Hematopoietic multipotent progenitor cell treated with erythropoietin and hydrocortisone succinate and interleukin-3 and kit ligand, for 15 days (in vitro differentiated cells): ENCODE data around the gene MKNK1.

ENCODE experiments used
- DNase-seq: peaks from one replicate; pipeline ENCODE4 v3.0.0-alpha.2; 2015; ENCODE audit warnings: low spot score

MKNK1 gene

GRCh38 chr1:46522184-46522968 is 81.7 kb downstream of the MKNK1 start:
- DNase-seq: peak; percentile 87

DNA sequence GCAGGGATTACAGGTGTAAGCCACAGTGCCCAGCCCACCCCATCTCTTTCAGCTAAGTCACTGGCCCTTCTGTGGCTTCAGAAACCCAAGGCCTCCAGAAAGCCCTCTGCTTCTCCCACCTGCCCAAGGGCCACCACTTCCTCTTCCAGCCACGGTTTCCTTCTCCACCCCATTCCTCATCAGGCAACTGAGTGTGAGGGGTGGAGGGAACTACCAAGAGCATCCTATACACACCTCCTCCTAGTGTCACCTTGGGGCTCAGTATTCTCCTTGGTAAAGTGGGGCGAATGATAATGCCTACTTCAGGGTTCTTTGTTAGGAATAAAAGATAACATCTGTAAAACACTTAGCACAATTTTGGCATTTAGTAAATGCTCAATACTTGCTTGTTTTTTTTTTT is 82.7 kb downstream of the MKNK1 start:
- DNase-seq: no peak

DNA sequence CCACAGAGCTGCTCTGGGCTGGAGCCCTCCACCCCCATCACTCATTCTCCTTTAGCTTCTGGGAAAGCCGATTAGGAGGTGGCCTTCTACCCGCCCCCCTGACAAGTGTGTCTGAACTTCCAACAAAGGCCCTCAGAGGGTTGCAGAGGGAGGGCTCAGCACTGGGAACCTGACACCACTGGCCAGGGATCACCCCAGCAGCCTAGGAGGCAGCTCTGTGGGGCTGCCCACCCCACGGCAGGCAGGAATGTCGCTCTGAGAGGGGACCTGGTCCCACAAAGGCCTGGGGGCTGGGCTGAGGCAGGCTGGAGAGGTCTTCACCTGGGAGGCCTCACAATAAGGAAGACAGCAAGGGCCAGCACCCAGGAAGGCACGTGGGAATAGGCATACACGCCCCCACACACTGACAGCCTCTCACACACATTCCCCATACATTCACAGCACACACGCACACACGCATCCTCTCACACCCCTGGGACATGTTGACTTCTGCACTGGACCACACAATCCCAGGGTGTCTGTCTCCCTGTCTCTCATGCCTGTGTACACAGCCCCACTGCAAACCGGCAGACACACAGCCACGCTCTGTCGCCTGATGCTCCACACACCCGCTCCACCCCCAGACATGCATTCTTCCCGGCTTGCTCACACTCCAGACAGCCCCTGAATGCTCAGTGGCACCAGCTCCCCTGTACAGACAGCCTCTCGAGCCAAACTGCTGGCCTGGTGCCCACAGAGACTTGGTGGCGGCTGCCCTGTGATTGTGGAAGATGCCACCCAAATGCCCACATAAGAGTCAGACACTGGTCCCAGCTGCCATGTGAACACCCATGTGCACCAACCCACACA is 83.8 kb downstream of the MKNK1 start:
- DNase-seq: no peak

DNA sequence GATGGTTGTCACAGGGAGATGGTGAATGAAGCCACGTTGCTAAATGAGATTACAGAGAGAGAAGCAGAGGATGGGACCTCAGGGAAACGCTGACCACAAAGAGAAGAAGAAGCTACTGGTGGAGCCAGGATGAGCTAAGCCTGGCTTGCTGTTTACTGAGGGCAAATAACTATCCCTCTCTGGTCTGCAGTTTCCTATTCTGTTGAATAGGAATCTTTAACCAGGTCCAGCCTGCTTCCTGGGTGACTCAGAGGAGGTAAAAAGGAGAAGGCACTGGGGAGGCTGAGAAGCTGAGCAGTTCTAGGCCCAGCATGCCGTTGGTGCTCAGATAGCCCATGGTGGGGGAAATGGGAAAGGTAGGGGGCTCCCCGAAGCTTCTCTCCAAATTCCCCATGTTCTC is 84.9 kb downstream of the MKNK1 start:
- DNase-seq: no peak

GRCh38 chr1:46517932-46518498 is 86.1 kb downstream of the MKNK1 start:
- no peak for DNase-seq

DNA sequence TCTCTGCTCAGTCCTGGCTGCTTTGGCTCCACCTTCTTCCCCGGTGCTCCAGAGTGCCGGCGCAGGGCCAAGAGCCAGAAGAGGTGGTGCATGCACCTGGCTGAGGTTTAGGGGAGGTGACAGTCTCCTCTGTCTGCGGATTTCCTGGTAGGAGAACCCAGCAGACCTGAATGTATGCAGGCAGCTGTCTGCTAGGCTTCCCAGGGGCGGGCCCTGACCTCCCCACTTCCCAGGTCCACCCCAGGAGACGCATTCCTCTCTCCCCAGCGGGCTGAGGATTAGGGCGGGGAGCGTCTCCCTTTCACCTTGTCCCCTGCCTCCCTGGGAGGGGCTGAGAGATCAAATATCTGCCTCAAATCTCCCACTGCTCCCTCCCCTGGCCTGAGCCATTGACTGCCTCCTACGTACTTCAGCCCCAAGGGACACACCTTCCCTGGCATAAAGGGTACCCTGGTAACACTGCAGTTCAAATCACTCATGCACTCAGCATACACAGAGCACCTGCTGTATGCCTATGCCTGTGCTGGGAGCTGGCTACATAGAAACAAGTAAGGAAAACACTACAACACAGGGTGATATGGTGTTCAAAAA is 87.0 kb downstream of the MKNK1 start:
- DNase-seq: no peak

DNA sequence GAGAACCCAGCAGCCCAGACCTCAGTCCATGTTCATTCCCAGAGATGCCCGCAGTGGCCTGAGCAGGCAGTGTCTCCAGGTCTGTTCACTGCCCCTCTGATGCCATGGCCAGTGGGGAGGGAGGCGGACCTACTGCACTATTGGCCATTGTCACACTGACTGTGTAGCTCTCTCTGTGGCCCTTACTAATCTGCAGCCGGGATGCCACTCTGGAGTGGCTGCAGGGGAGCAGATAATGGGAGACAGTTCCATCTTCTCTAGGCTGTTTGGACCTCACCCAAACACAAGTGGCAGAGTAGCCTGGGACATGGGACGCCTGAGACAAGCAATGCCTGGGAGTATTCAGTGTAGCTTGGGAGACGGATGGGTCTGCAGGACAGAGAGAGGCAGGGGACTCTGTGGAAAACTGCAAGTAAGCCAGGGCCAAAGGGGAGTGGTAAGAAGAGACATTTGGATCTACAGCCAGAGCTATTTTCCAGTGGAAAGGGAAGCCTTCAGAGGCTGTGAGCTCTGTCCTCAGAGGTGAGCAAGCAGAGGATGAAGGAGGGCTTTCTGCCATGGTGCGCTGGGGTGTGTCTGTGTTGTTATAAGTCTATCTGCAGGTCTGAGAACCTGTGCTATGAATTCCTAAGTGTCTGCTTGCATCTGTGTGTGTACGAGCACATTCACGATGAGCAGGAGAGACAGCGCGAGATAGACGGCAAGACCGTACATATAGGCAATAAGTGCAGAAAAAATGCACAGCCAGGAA is 87.7 kb downstream of the MKNK1 start:
- peak; percentile 51 for DNase-seq

- DNase-seq: no peak
These were observed 88.5 kb downstream of the MKNK1 start for GRCh38 chr1:46515576-46515975.

- no peak for DNase-seq
These were observed 90.5 kb downstream of the MKNK1 start for GRCh38 chr1:46513536-46513935.

- no peak for DNase-seq
These were observed 91.3 kb downstream of the MKNK1 start for GRCh38 chr1:46512792-46513190.

- DNase-seq: no peak
These were observed 91.8 kb downstream of the MKNK1 start for GRCh38 chr1:46512135-46512791.

- no peak for DNase-seq
These were observed 93.1 kb downstream of the MKNK1 start for GRCh38 chr1:46510998-46511365.

- no peak for DNase-seq
These were observed 93.6 kb downstream of the MKNK1 start for GRCh38 chr1:46510341-46510997.

- no peak for DNase-seq
These were observed 95.3 kb downstream of the MKNK1 start for GRCh38 chr1:46508757-46509156.
